GM12801 (cell line): Measurements from ENCODE around the gene TRDMT1.

Source experiments
- TF ChIP-seq, protein P1 (sequence below): IDR thresholded peaks from one replicate; pipeline ENCODE4 v1.5.1; 2011; ENCODE audit warnings: control low read depth; ENCODE audit not compliant: insufficient read length; ENCODE audit errors: extremely low read depth

Gene TRDMT1

GRCh38 chr10:17214526-17214925 is 13.1 kb upstream of the TRDMT1 start:
- TF ChIP-seq, protein P1, sequence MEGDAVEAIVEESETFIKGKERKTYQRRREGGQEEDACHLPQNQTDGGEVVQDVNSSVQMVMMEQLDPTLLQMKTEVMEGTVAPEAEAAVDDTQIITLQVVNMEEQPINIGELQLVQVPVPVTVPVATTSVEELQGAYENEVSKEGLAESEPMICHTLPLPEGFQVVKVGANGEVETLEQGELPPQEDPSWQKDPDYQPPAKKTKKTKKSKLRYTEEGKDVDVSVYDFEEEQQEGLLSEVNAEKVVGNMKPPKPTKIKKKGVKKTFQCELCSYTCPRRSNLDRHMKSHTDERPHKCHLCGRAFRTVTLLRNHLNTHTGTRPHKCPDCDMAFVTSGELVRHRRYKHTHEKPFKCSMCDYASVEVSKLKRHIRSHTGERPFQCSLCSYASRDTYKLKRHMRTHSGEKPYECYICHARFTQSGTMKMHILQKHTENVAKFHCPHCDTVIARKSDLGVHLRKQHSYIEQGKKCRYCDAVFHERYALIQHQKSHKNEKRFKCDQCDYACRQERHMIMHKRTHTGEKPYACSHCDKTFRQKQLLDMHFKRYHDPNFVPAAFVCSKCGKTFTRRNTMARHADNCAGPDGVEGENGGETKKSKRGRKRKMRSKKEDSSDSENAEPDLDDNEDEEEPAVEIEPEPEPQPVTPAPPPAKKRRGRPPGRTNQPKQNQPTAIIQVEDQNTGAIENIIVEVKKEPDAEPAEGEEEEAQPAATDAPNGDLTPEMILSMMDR = no peak

DNA sequence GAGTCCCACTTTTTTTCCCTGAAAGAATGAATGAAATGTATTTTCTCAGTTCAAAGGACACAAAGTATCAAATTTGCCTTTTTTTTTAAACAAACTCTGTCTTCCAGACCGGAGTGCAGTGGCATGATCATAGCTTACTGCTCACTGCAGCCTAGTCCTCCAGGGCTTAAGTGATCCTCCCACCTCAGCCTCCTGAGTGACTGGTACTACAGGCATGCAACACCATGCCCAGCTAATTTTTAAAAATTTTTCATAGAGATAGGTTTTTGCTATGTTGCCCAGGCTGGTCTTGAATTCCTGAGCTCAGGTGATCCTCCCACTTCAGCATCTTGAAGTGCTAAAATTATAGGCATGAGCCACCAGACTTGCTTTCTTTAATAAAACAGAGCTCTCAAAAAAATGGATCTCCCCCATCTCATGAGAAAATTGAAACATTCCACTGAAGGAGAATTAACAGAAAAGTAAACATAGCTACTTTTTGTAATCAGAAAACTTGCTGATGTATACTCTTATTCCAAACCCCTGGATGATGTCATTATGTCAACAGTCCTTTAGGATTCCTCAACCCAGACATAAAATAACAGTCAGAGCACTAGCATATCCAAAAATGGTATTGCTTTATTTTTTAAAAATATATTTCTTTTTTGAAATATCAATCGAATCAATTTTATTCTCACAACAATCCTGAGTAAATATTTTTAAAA is 12.3 kb upstream of the TRDMT1 start:
- TF ChIP-seq, protein P1 = no peak

- TF ChIP-seq, protein P1 = no peak
Measured at GRCh38 chr10:17212802-17213221, 11.3 kb upstream of the TRDMT1 start.

GRCh38 chr10:17210361-17210760 is 8.9 kb upstream of the TRDMT1 start:
- TF ChIP-seq, protein P1 = no peak

GRCh38 chr10:17209881-17210280 is 8.4 kb upstream of the TRDMT1 start:
- TF ChIP-seq, protein P1 = no peak

- TF ChIP-seq, protein P1 = no peak
Measured at GRCh38 chr10:17209302-17209701, 7.8 kb upstream of the TRDMT1 start.

- TF ChIP-seq, protein P1 = no peak
Measured at GRCh38 chr10:17208476-17208875, 7.0 kb upstream of the TRDMT1 start.
